IMR-90 (cell line): ENCODE data around the gene COL13A1.

Experiments
- BHLHE40 ChIP-seq: fragments of 150-350 bp; IDR thresholded peaks from 2 replicates; pipeline ENCODE4 v1.6.1; 2016; ENCODE audit warnings: mild to moderate bottlenecking, low read depth, low read length
- CEBPB ChIP-seq: IDR thresholded peaks from 2 replicates; pipeline ENCODE4 v1.6.1; 2012; ENCODE audit warnings: low read depth, low read length, improper control_type of control experiment
- CHD1 ChIP-seq: IDR thresholded peaks from 2 replicates; pipeline ENCODE4 v1.6.1; 2012; ENCODE audit warnings: low read depth, low read length, improper control_type of control experiment
- CTCF ChIP-seq: conservative IDR thresholded peaks from 2 replicates; pipeline ENCODE4 v1.5.1; 2012; ENCODE audit warnings: mild to moderate bottlenecking, low read depth, low read length, improper control_type of control experiment
- ELK1 ChIP-seq: fragments of 150-350 bp; IDR thresholded peaks from 2 replicates; pipeline ENCODE4 v1.6.1; 2016; ENCODE audit warnings: low read depth, mild to moderate bottlenecking, low read length, moderate library complexity, borderline replicate concordance
- MXI1 ChIP-seq: IDR thresholded peaks from 2 replicates; pipeline ENCODE4 v1.6.1; 2012; ENCODE audit warnings: low read depth, mild to moderate bottlenecking, low read length, moderate library complexity, borderline replicate concordance
- NFE2L2 ChIP-seq: fragments of 150-350 bp; IDR thresholded peaks from 2 replicates; pipeline ENCODE4 v1.6.1; 2016; ENCODE audit warnings: low read depth, mild to moderate bottlenecking, low read length
- POLR2A ChIP-seq: IDR thresholded peaks from 2 replicates; pipeline ENCODE4 v1.6.1; 2012; ENCODE audit warnings: mild to moderate bottlenecking, low read depth, low read length
- RAD21 ChIP-seq: IDR thresholded peaks from 2 replicates; pipeline ENCODE4 v1.6.1; 2012; ENCODE audit warnings: low read length, improper control_type of control experiment
- RCOR1 ChIP-seq: IDR thresholded peaks from 2 replicates; pipeline ENCODE4 v1.6.1; 2012; ENCODE audit warnings: mild to moderate bottlenecking, low read length, improper control_type of control experiment; ENCODE audit not compliant: insufficient replicate concordance
- RFX5 ChIP-seq: IDR thresholded peaks from 2 replicates; pipeline ENCODE4 v1.8.0; 2012; ENCODE audit warnings: low read depth, mild to moderate bottlenecking, low read length, moderate library complexity
- SMC3 ChIP-seq: fragments of 150-350 bp; IDR thresholded peaks from 2 replicates; pipeline ENCODE4 v1.6.1; 2016; ENCODE audit warnings: low read depth, mild to moderate bottlenecking, antibody characterized with exemption, low read length, moderate library complexity
- USF2 ChIP-seq: fragments of 150-350 bp; IDR thresholded peaks from 2 replicates; pipeline ENCODE4 v1.6.1; 2017; ENCODE audit warnings: mild to moderate bottlenecking, antibody characterized with exemption, low read length, low read depth

GRCh38 chr10:69880301-69881081 lies 78.8 kb downstream of the COL13A1 start:
- TF ChIP-seq RFX5 (no peak), CTCF (no peak), SMC3 (no peak), POLR2A (no peak), ELK1 (no peak), CEBPB (no peak), BHLHE40 (no peak), NFE2L2 (no peak), RAD21 (no peak), RCOR1 (no peak), USF2 (no peak), MXI1 (no peak), CHD1 (no peak)
